ENCODE results near the gene ASF1A.
A peak's percentile ranks its signal among the peaks of the same experiment; 100 is the strongest.

The ASF1A gene

GRCh38 chr6:118913161-118913560, 19.2 kb downstream of the ASF1A start:
- DNase-seq (ENCODE audit: low spot score) = no peak

- DNase-seq (ENCODE audit: low spot score) = no peak
These were observed 20.6 kb downstream of the ASF1A start for GRCh38 chr6:118914598-118914997.

DNA sequence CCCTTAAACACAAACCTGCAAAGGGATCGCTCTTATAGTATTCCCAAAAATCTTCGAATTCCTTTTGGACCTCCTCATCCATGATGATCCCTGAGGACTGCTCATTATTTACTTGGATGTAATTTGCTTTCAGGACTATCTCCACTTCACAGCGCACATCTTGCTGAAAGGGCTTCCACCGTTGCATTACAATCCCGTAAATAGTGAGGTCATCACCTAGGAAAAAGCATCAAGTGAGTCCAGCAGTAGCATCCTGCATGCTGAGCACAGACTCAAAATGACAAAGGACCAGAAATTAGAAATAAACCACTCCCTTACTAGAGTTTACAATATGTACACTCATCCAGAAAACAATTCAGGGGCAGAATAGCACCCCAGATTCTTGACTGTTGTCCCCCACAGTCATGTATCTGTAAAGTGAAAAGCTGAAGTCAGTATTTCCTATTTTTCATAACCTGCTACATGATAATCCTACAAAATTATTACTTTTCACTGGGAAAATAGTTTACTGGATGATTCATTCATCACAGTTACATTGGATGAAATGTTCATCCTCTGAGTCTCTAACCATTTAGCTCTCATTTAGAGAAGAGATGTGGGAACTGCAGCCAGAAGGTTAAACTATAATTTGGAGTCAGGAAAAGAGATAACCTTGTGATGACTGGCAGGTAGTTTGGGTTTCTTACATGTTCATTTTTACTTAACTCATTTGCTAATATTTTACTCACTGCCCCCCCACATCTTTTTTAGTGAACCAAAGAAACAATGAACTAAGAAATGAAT, 23.8 kb downstream of the ASF1A start:
- no peak for DNase-seq (ENCODE audit: low spot score)

- no peak for DNase-seq (ENCODE audit: low spot score)
These were observed 24.4 kb downstream of the ASF1A start for GRCh38 chr6:118918329-118918725.

DNA sequence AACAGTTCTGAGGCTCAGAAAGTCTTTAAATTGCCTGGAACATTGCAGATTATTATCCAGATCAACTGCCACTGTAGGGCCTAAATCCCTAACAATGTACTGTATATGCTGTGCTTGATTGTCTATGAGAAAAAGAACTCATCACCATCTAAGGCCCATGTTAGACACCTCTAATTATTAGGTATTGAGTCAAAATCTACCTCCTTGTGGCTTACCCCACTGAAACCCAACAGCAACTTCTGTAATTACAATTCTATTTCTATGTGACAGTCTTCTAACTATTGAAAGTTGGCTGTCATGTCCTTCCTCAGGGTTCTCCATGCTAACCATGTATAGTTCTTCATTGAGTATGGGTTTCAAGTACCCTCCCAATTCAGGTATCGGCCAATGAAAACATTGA, 27.1 kb downstream of the ASF1A start:
- DNase-seq (ENCODE audit: low spot score) = no peak

DNA sequence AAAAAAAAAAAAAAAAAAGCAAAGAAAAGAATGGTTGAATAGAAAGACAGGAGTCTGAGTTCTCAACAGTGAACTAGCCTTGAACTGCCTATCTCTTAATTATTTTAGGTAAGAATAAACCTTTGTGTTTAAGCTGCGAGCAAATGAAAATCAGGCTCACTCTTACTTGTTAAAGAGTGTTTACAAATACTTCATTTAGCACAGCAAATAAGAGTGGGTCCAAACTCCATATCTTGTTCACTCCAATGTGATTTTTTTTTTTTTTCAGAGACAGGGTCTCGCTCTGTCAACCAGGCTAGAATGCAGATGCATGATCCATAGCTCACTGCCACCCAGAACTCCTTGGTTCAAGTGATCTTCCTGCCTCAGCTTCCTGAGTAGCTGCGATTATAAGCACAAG, 29.1 kb downstream of the ASF1A start:
- DNase-seq (ENCODE audit: low spot score) = no peak

DNA sequence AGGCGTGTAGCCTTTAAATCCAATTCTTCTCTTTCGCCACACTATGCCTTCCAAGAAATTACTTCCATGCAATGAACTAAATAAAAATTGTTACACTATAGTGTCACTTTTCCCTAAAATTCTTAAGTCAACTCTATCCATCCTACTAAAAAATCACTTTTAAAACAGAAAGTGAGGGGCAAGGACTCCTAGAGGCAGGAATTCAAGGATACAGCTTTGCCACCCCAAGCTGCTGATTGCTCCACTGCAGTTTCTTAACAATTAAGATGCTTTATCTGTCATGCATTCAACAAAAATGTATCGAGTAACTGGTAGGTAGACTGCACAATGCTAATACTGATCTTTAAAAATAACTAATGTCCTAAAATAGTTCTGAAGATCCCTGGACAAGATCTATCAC, 36.7 kb downstream of the ASF1A start:
- no peak for DNase-seq (ENCODE audit: low spot score)

GRCh38 chr6:118931436-118931835, 37.5 kb downstream of the ASF1A start:
- DNase-seq (ENCODE audit: low spot score) = no peak

- no peak for DNase-seq (ENCODE audit: low spot score)
These were observed 38.5 kb downstream of the ASF1A start for GRCh38 chr6:118932421-118932820.

- DNase-seq (ENCODE audit: low spot score) = no peak
These were observed 40.0 kb downstream of the ASF1A start for GRCh38 chr6:118933855-118934460.

GRCh38 chr6:118934461-118935330, 40.7 kb downstream of the ASF1A start, which contains the start of gene MCM9:
MCM9 (minus strand) TSS chr6:118935159; CDS start chr6:118931723, 3,436 bp downstream.
- peak; percentile 97 for DNase-seq (ENCODE audit: low spot score)

GRCh38 chr6:118935331-118935668, 41.3 kb downstream of the ASF1A start:
- DNase-seq (ENCODE audit: low spot score) = no peak

DNA sequence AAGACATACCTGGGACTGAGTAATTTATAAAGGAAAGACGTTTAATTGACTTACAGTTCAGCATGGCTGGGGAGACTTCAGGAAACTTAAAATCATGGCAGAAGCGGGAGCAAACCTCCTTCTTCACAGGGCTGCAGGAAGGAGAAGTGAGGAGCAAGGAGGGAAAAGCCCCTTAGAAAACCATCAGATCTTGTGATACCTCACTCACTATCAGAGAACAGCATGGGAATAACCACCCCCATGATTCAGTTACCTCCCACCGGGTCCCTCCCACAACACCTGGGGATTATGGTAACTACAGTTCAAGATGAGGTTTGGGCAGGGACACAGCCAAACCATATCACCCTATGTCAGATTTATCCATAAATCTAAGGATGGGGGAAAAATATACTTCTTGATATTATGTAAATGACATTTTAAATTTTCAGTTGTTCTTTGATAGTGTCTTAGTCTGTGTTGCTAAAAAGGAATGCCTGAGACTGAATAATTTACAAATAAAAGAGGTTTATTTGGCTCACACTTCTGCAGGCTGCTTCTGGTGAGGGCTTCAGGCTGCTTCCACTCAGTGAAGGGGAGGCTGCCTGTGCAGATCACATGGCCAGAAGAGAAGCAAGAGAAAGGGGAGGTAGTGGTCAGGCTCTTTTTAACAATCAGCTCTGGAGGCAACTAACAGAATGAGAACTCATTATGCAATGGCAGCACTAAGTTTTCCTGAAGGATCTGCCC, 42.2 kb downstream of the ASF1A start:
- no peak for DNase-seq (ENCODE audit: low spot score)

DNA sequence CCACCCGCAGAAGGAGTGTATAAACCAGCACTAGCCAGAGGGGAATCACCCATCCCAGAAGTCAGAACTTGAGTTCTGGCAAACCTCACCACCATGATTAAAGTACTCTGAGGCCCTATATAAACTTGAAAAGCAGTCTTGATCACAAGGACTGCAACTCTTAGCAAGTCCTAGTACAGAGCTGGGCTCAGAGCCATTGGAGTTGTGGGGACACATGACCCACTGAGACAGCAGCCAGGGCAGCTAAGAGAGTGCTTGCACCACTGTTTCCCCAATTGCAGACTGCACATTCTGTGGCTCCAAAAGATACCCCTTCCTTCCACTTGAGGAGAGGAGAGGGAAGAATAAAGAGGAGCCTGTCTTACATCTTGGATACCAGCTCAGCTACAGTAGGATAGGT, 45.7 kb downstream of the ASF1A start:
- DNase-seq (ENCODE audit: low spot score) = no peak

GRCh38 chr6:118940770-118941169, 46.8 kb downstream of the ASF1A start:
- DNase-seq (ENCODE audit: low spot score) = no peak

DNA sequence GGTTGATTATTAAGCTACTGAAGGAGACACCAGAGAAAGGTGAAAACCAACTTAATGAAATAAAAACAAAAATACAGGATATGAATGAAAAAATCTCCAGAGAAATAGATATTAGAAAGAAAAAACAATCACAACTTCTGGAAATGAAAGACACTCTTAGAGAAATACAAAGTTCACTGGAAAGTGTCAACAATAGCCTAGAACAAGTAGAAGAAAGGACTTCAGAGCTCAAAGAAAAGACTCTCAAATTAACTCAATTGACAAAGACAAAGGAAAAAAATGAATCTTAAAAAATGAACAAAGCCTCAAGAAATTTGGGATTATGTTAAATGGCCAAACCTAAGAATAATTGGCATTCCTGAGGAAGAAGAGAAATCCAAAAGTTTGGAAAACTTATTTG, 51.3 kb downstream of the ASF1A start:
- no peak for DNase-seq (ENCODE audit: low spot score)

GRCh38 chr6:118952683-118953082, 58.7 kb downstream of the ASF1A start:
- DNase-seq (ENCODE audit: low spot score) = no peak

- DNase-seq (ENCODE audit: low spot score) = no peak
These were observed 59.4 kb downstream of the ASF1A start for GRCh38 chr6:118953391-118953790.

Measured in ecto neural progenitor cell (in vitro differentiated cells).